K562 (cell line): ENCODE measurements around the gene LIX1L. TPM values are rescaled to one million over a fixed set of nuclear protein-coding genes. Genes with fewer than 3 reads are reported as not detected.

Experiments used
- ATAC-seq: fragments of 200-7000 bp; cut with Tn5 transposase; 3 replicates; pipeline ENCODE4 v1.9.1; 2020; ENCODE audit warnings: moderate library complexity
- BruUV-seq: library from RNA; stranded (reverse); fragments of 400-500 nt; replicated peaks from 2 replicates; lab custom pipeline; 2021; lab: Mats Ljungman, UMichigan
- CTCF ChIA-PET: fragments of 300-600 bp; formaldehyde crosslinking; extraction: SDS; loops from one replicate; lab custom pipeline; 2021; ENCODE audit warnings: low intra/inter-chr PET ratio; lab: Yijun Ruan, JAX
- POLR2A ChIA-PET: fragments of 300-600, 350-650 bp; sonication (Branson Sonifier 250); formaldehyde crosslinking; extraction: SDS; loops from one replicate; lab custom pipeline; 2021; ENCODE audit warnings: antibody characterized with exemption, inconsistent platforms; lab: Yijun Ruan, JAX
- DNase-seq, 4 experiments: peaks; one replicate each; pipeline versions ENCODE4 v3.0.0 to v3.0.0-alpha.2; 2011 to 2018; ENCODE audit warnings: low spot score in 3 of 4, mixed read lengths in 3 of 4; ENCODE audit errors: extremely low read depth in 1 of 4
- FAIRE-seq: peaks from 2 replicates; lab custom pipeline; 2011; peaks lifted over from hg19 to GRCh38; lab: Jason Lieb, UNC
- H2AFZ ChIP-seq: 2 replicates; pipeline ENCODE4 v1.6.0; 2011; ENCODE audit warnings: low read depth, low read length, control low read depth, inconsistent platforms
- H3K27ac ChIP-seq: fragments of 200-600 bp; 3 replicates; pipeline ENCODE4 v1.8.0; 2011; ENCODE audit warnings: low read depth, mild to moderate bottlenecking, control low read depth, inconsistent platforms, low read length, moderate library complexity, mixed read lengths; ENCODE audit errors: extremely low read depth
- H3K27me3 ChIP-seq, 2 experiments: fragments of 300-600 bp in 1 of 2; 2 replicates in 1 of 2; 3 replicates in 1 of 2; pipeline versions ENCODE4 v1.6.0 to v1.8.0; 2011; ENCODE audit warnings: inconsistent platforms in 2 of 2, low read length in 2 of 2, mild to moderate bottlenecking in 1 of 2, mixed read lengths in 1 of 2, moderate library complexity in 1 of 2; ENCODE audit not compliant: control insufficient read depth in 2 of 2, insufficient read depth in 2 of 2
- H3K36me3 ChIP-seq: fragments of 300-600 bp; 3 replicates; pipeline ENCODE4 v1.8.0; 2011; ENCODE audit warnings: mild to moderate bottlenecking, low read length, inconsistent platforms; ENCODE audit not compliant: control insufficient read depth, insufficient read depth
- H3K4me1 ChIP-seq, 2 experiments: fragments of 200-600 bp in 1 of 2; replicated peaks in 1 of 2; 2 replicates in 1 of 2; 3 replicates in 1 of 2; pipeline versions ENCODE4 v1.5.1 to v1.8.0; 2011; ENCODE audit warnings: inconsistent platforms in 2 of 2, low read length in 2 of 2, mild to moderate bottlenecking in 1 of 2, mixed read lengths in 1 of 2, moderate library complexity in 1 of 2; ENCODE audit not compliant: control insufficient read depth in 2 of 2, insufficient read depth in 2 of 2
- H3K4me2 ChIP-seq: 2 replicates; pipeline ENCODE4 v1.6.1; 2011; ENCODE audit warnings: low read length, control low read depth, inconsistent platforms, mixed read lengths; ENCODE audit not compliant: insufficient read depth
- H3K4me3 ChIP-seq: fragments of 200-600 bp; sonication (generic), shearing (Covaris generic); 2 replicates; pipeline ENCODE4 v1.5.1; 2016; ENCODE audit warnings: control low read depth, inconsistent platforms
- H3K79me2 ChIP-seq: fragments of 200-600 bp; 3 replicates; pipeline ENCODE4 v1.8.0; 2011; ENCODE audit warnings: low read length, inconsistent platforms; ENCODE audit not compliant: control insufficient read depth, insufficient read depth
- H3K9ac ChIP-seq, 2 experiments: 2 replicates each; pipeline versions ENCODE4 v1.6.0 to v1.6.1; 2011; ENCODE audit warnings: low read depth in 2 of 2, low read length in 2 of 2, control low read depth in 1 of 2, inconsistent platforms in 1 of 2, mild to moderate bottlenecking in 1 of 2, mixed read lengths in 1 of 2; ENCODE audit not compliant: insufficient read depth in 1 of 2
- H3K9me1 ChIP-seq: one replicate; pipeline ENCODE4 v1.6.0; 2011; ENCODE audit warnings: inconsistent platforms, mild to moderate bottlenecking, low read length, moderate library complexity; ENCODE audit not compliant: control insufficient read depth, insufficient read depth
- H3K9me3 ChIP-seq: replicated peaks from 2 replicates; pipeline ENCODE4 v1.5.1; 2011; ENCODE audit warnings: low read depth, low read length, inconsistent platforms; ENCODE audit not compliant: control insufficient read depth, insufficient read depth
- H4K20me1 ChIP-seq: replicated peaks from 2 replicates; pipeline ENCODE4 v1.6.1; 2011; ENCODE audit warnings: low read length, inconsistent platforms, mixed read lengths; ENCODE audit not compliant: control insufficient read depth, insufficient read depth
- KAT8 ChIP-seq: fragments of 450-650 bp; IDR thresholded peaks from 2 replicates; pipeline ENCODE4 v1.6.1; 2016; ENCODE audit warnings: low read depth, mild to moderate bottlenecking
- ZBTB26 ChIP-seq: fragments of 450-650 bp; formaldehyde crosslinking; IDR thresholded peaks from 2 replicates; pipeline ENCODE4 v1.4.0; 2022; ENCODE audit warnings: missing genetic modification characterization
- WGBS: fragments of 100-300 bp; shearing (Covaris generic); methylation state at CpG from one replicate; pipeline ENCODE4 v1.1.6; 2016; ENCODE audit warnings: low coverage, mixed read lengths; ENCODE audit not compliant: insufficient coverage; ENCODE audit errors: missing lambda C conversion rate; 5-methylcytosine and 5-hydroxymethylcytosine counted together
- in situ Hi-C: fragments of 300-500 bp; cut with MboI; formaldehyde crosslinking; loops from 4 replicates; pipeline ENCODE4 v1.15.0; 2018; ENCODE audit warnings: inconsistent platforms, mixed read lengths
- intact Hi-C: fragments of 100-400 bp; cut with micrococcal nuclease; formaldehyde crosslinking; loops from 2 replicates; pipeline ENCODE4 v1.14.2; 2022
- polyA plus RNA-seq, 8 experiments: library from polyadenylated mRNA; depleted of rRNA in 4 of 8; stranded (reverse) in 5 of 8; unstranded in 3 of 8; fragments of >200 nt; fragmentation: Nextera tagmentation in 2 of 8; fragmentation: Illumina TruSeq in 1 of 8; extraction: Ambion mirVana in 2 of 8; extraction: Trizol in 1 of 8; gene quantifications; 2 replicates each; pipeline versions ENCODE4 v1.2.1 to v1.2.3, GENCODE V29; 2011 to 2014; ENCODE audit warnings: inconsistent platforms in 1 of 8, missing spikeins in 1 of 8
- total RNA-seq, 7 experiments: library from RNA; depleted of rRNA in 6 of 7; stranded (reverse); fragments of >200 nt in 6 of 7; fragmentation: Illumina TruSeq in 2 of 7; extraction: Trizol in 2 of 7; gene quantifications; 2 replicates each; pipeline versions ENCODE4 v1.2.1 to v1.2.3, GENCODE V29; 2011 to 2021; ENCODE audit warnings: low replicate concordance in 1 of 7

The LIX1L gene
- total and polyA plus RNA-seq, 9 of the 15 experiments (the other 6 are each of a cell fraction or from before 2014, with no cell fraction given): 4.6 to 26.5 (median 12.5) TPM

DNA sequence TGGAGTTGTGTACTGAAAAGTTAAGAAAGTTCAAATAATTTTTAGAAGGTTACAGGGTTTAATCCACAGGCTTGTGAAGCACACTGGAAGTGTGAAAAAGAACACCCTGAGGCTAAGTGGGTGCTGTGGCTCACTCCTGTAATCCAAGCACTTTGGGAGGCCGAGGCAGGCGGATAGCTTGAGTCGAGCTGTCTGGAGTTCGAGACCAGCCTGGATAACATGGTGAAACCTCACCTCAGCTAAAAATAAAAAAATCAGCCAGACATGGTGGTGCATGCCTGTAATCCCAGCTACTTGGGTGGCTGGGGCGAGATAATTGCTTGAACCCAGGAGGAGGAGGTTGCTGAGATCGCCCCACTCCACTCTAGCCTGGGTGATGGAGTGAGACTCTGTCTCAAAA is 28.7 kb upstream of the LIX1L start:
- ATAC-seq: no peak
- no peak overlapping the region for H2AFZ ChIP-seq
- no peak overlapping the region for H3K4me2 ChIP-seq
- no peak overlapping the region for H3K4me3 ChIP-seq
- BruUV-seq: no TSS peak
- DNase-seq: no peak
- peaks cover 12 to 45% of the 10 kb centered on the region in 2 experiments for H3K4me1 ChIP-seq
- H3K9me1 ChIP-seq: no peaks in the 10 kb centered on the region
- POLR2A ChIA-PET: interaction anchor here (0.9 to 15.5 kb wide), 7 partner anchors 4 to 79 kb away, joined by 3 to 320 read pairs (median 4); partner anchors contain the start of genes HJV and TXNIP
- H3K36me3 ChIP-seq: no peaks in the 10 kb centered on the region
- peaks cover 3% of the 10 kb centered on the region; the same call in 1 of the 3 replicates for H3K79me2 ChIP-seq
- intact Hi-C loops (no loop called here), in situ Hi-C loops (no loop called here)
- no peak overlapping the region for H3K9ac ChIP-seq
- no peaks in the 10 kb centered on the region for H3K27me3 ChIP-seq
- no peaks in the 10 kb centered on the region for H3K9me3 ChIP-seq
- no peaks in the 10 kb centered on the region for H4K20me1 ChIP-seq
- WGBS: 86% methylated on average over 6 of the region's 6 CpGs
- H3K27ac ChIP-seq: no peak overlapping the region
- TF ChIP-seq ZBTB26 (CRISPR knock-in tag) (no peak), KAT8 (no peak)
- no peak for FAIRE-seq
- CTCF ChIA-PET: no interaction called here
